ENCODE results near the gene IGSF21. TPM values are rescaled to one million over a fixed set of nuclear protein-coding genes. Genes with fewer than 3 reads are reported as not detected.

IGSF21 gene
- total RNA-seq, 3 donors from 2014 or later (not counting 1 experiment from before 2014, with no cell fraction given): not detected

DNA sequence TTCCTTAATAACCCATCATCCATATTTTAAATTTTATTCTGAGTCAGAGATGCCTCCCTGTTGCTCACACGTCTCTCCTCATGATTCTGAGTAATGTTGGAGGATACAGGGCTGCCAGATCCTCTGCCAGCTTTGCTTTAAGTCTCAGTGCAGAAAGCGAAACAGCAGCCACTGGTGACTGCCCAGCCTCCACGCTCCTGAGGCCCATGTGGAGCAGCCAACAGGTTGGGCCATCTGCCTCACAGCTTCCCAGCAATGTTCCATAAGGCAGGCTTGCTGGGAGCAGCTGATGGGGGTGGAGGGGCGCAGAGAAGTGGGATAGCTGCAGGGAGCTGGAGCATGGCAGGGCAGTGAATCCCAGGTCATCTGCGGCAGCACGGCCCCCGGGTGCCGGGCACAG, 104.2 kb downstream of the IGSF21 start:
- no peak overlapping the region for H3K4me3 Mint-ChIP-seq
- H3K27me3 ChIP-seq (ENCODE audit: control insufficient read depth, insufficient read depth, low read length): no peaks in the 10 kb centered on the region
- H3K27ac Mint-ChIP-seq: no peak overlapping the region
- H3K9me3 Mint-ChIP-seq: no peaks in the 10 kb centered on the region
- no peak for ATAC-seq
- no peak overlapping the region for H3K27ac ChIP-seq (ENCODE audit: low read length)
- no peak for DNase-seq
- H3K9me3 ChIP-seq (ENCODE audit: control insufficient read depth, insufficient read depth, low read length): no peaks in the 10 kb centered on the region
- H3K4me1 Mint-ChIP-seq: no peaks in the 10 kb centered on the region
- peaks cover 16 to 18% of the 10 kb centered on the region in 2 donors for H3K27me3 Mint-ChIP-seq (ENCODE audit: low read depth in 2 of 2)
- H3K4me3 ChIP-seq (ENCODE audit: low read length): no peak overlapping the region
- intact Hi-C loops (cut with micrococcal nuclease): no loop called here
- TF ChIP-seq, protein P1, sequence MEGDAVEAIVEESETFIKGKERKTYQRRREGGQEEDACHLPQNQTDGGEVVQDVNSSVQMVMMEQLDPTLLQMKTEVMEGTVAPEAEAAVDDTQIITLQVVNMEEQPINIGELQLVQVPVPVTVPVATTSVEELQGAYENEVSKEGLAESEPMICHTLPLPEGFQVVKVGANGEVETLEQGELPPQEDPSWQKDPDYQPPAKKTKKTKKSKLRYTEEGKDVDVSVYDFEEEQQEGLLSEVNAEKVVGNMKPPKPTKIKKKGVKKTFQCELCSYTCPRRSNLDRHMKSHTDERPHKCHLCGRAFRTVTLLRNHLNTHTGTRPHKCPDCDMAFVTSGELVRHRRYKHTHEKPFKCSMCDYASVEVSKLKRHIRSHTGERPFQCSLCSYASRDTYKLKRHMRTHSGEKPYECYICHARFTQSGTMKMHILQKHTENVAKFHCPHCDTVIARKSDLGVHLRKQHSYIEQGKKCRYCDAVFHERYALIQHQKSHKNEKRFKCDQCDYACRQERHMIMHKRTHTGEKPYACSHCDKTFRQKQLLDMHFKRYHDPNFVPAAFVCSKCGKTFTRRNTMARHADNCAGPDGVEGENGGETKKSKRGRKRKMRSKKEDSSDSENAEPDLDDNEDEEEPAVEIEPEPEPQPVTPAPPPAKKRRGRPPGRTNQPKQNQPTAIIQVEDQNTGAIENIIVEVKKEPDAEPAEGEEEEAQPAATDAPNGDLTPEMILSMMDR (IDR thresholded peaks at IDR 0.05): no peak
- 87% methylated on average over 8 of the region's 8 CpGs for WGBS (ENCODE audit: insufficient coverage)
- H3K4me1 ChIP-seq (ENCODE audit: control insufficient read depth, insufficient read depth, low read length): no peaks in the 10 kb centered on the region
- no peaks in the 10 kb centered on the region for H3K36me3 Mint-ChIP-seq
- H3K36me3 ChIP-seq (ENCODE audit: control insufficient read depth, insufficient read depth, low read length): no peaks in the 10 kb centered on the region

DNA sequence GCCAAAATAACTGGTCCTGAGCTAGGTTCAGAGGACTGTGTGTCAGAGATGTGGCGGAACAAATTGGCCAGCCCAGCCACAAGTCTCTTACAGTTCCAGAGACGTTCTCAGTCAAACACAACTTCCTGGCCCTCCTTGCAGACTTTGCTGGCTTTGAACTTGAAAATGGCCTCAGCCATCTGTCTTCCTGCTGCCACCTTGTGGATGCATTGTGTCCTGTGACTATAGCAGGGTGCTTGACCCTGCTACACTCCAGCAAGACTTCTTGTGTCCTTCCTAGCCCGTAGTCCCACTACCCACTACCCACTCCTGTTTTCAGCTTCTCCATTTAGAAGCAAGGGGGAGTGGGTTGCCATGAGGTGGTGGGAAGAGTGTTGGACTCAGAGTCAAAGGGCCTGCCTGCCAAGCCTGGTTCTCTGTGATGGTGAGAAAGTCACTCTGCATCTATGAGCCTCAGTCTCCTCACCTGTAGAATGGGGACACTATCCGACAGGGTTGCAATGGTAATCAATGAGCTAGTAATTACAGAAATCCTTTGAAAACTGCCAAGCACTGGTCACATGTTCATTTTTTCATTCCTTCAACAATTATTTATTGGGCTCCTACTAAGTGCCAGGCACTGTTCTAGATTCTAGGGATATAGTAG, 109.9 kb downstream of the IGSF21 start:
- intact Hi-C loops (cut with micrococcal nuclease): no loop called here
- Histone ChIP-seq H3K36me3 (ENCODE audit: control insufficient read depth, insufficient read depth, low read length) (no peaks in the 10 kb centered on the region), H3K27me3 (ENCODE audit: control insufficient read depth, insufficient read depth, low read length) (no peaks in the 10 kb centered on the region), H3K9me3 (ENCODE audit: control insufficient read depth, insufficient read depth, low read length) (no peaks in the 10 kb centered on the region), H3K27ac (ENCODE audit: low read length) (no peak overlapping the region), H3K4me3 (ENCODE audit: low read length) (no peak overlapping the region), H3K4me1 (ENCODE audit: control insufficient read depth, insufficient read depth, low read length) (no peaks in the 10 kb centered on the region)
- Mint-ChIP-seq H3K27ac (no peak overlapping the region), H3K4me1 (no peaks in the 10 kb centered on the region), H3K27me3 (ENCODE audit: low read depth in 2 of 2) (peaks cover 17 to 23% of the 10 kb centered on the region in 2 donors), H3K36me3 (no peaks in the 10 kb centered on the region), H3K9me3 (peaks cover 3% of the 10 kb centered on the region in 2 donors), H3K4me3 (no peak overlapping the region)
- TF ChIP-seq, protein P1 (IDR thresholded peaks at IDR 0.05): no peak
- WGBS (ENCODE audit: insufficient coverage): 58% methylated on average over 3 of the region's 4 CpGs
- DNase-seq: no peak
- no peak for ATAC-seq

DNA sequence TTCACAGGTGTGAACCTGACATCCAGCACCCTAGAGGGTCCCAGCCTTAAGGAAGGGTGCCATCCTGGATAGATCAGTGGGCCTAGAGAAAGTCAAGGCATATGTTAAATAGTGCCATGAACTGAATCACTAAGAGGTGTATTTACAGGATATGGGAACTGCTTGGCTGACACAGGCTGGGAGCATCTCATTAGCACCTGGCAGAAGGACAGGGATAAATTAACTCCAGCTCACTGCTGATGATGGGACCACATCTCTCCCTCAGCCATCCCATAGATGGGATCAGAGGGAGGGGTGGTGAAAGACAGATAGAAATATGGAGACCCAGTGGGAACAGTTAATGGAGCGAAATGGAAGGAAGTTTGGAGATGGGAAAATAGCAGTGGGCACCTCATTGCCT, 122.0 kb downstream of the IGSF21 start:
- Histone ChIP-seq H3K4me1 (ENCODE audit: control insufficient read depth, insufficient read depth, low read length) (no peaks in the 10 kb centered on the region), H3K4me3 (ENCODE audit: low read length) (no peak overlapping the region), H3K36me3 (ENCODE audit: control insufficient read depth, insufficient read depth, low read length) (no peaks in the 10 kb centered on the region), H3K9me3 (ENCODE audit: control insufficient read depth, insufficient read depth, low read length) (peaks cover 14% of the 10 kb centered on the region), H3K27ac (ENCODE audit: low read length) (no peak overlapping the region), H3K27me3 (ENCODE audit: control insufficient read depth, insufficient read depth, low read length) (no peaks in the 10 kb centered on the region)
- H3K36me3 Mint-ChIP-seq: no peaks in the 10 kb centered on the region
- intact Hi-C loops (cut with micrococcal nuclease): no loop called here
- no peaks in the 10 kb centered on the region for H3K4me1 Mint-ChIP-seq
- ATAC-seq (no peak), DNase-seq (no peak)
- H3K27me3 Mint-ChIP-seq (ENCODE audit: low read depth in 2 of 2): peaks cover 16 to 19% of the 10 kb centered on the region in 2 donors
- H3K4me3 Mint-ChIP-seq: no peak overlapping the region
- H3K9me3 Mint-ChIP-seq: peaks cover 0 to 2% of the 10 kb centered on the region in 2 donors
- no peak overlapping the region for H3K27ac Mint-ChIP-seq
- 81% methylated on average over 1 of the region's 1 CpG for WGBS (ENCODE audit: insufficient coverage)
- TF ChIP-seq, protein P1 (IDR thresholded peaks at IDR 0.05): no peak

DNA sequence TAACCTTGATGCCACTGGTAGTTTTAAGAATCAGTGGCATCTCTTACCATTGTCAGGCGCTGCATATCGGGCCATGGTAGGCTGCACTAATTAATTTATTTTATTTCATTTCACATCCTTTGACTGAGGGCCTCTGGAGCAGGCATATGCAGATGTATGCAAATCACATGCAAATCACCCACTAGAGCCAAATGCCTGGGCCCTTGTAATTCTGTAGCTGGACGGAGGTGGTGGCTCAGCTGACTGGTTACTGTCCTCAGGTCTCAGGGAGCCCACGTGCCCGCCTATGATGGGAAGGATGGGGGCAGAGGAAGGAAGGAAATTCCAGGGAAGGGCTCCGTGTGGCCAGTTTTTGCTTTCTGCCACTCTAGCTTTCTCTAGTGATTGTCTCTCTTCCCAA, 122.7 kb downstream of the IGSF21 start:
- Histone ChIP-seq H3K27ac (ENCODE audit: low read length) (no peak overlapping the region), H3K9me3 (ENCODE audit: control insufficient read depth, insufficient read depth, low read length) (peaks cover 14% of the 10 kb centered on the region), H3K4me3 (ENCODE audit: low read length) (no peak overlapping the region), H3K4me1 (ENCODE audit: control insufficient read depth, insufficient read depth, low read length) (no peaks in the 10 kb centered on the region), H3K36me3 (ENCODE audit: control insufficient read depth, insufficient read depth, low read length) (no peaks in the 10 kb centered on the region), H3K27me3 (ENCODE audit: control insufficient read depth, insufficient read depth, low read length) (no peaks in the 10 kb centered on the region)
- Mint-ChIP-seq H3K27me3 (ENCODE audit: low read depth in 2 of 2) (peaks cover 19% of the 10 kb centered on the region in 2 donors), H3K36me3 (no peaks in the 10 kb centered on the region), H3K27ac (no peak overlapping the region), H3K4me3 (no peak overlapping the region), H3K4me1 (no peaks in the 10 kb centered on the region), H3K9me3 (peaks cover 0 to 2% of the 10 kb centered on the region in 2 donors)
- DNase-seq (no peak), ATAC-seq (no peak)
- WGBS (ENCODE audit: insufficient coverage): 38% methylated on average over 6 of the region's 6 CpGs
- TF ChIP-seq, protein P1 (IDR thresholded peaks at IDR 0.05): no peak
- intact Hi-C loops (cut with micrococcal nuclease): no loop called here
